Peyer's patch (tissue), 4 donors: Measurements from ENCODE around the gene ZCCHC14.

Experiments
- CTCF ChIP-seq, 6 experiments: fragments of 450-650 bp in 4 of 6; fragments of 200-600 bp in 2 of 6; sonication (generic) in 1 of 6; IDR thresholded peaks; one replicate each; pipeline ENCODE4 v1.5.1; 2017 to 2019; ENCODE audit warnings: antibody characterized with exemption in 6 of 6, mild to moderate bottlenecking in 3 of 6, moderate library complexity in 1 of 6
- POLR2A ChIP-seq, 2 donors: fragments of 450-650 bp; IDR thresholded peaks; one replicate each; pipeline ENCODE4 v1.5.1; 2017; ENCODE audit warnings: antibody characterized with exemption in 2 of 2, mild to moderate bottlenecking in 2 of 2, moderate library complexity in 2 of 2

GRCh38 chr16:87505834-87506233 is 13.0 kb upstream of the ZCCHC14 start:
- TF ChIP-seq CTCF (IDR thresholded peaks at IDR 0.05): no peak
- TF ChIP-seq POLR2A (IDR thresholded peaks at IDR 0.05): no peak
